ENCODE results near the gene RASA4B. TPM values are rescaled to one million over a fixed set of nuclear protein-coding genes. Genes with fewer than 3 reads are reported as not detected.
"Not testable (repeated sequence)": the region's sequence is repeated elsewhere in the genome, so short reads cannot be mapped to it uniquely, and the experiment has no call there.

RASA4B gene
- total RNA-seq, 1 experiment from 2014 or later: 2.5 TPM

DNA sequence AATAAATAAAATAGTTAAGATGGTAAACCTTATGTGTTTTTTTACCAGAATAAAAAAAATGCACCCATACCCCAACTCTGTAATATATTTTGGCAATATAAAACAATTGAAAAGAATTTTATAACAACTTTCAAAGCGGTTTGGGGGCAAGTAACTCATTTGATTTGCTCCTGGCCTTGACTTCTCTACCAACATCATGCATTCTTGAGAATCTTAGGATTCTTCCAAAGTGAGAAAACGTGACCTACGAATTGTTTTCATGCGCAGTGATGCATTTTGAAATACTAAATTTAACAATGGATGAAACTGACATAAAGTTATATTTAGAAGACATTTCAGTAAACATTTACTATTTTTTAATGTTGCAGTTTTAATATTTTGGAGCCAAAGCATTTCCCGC lies 3.2 kb upstream of the RASA4B start:
- not testable (repeated sequence) for DNase-seq; H3K27ac ChIP-seq; H3K27me3 ChIP-seq; H3K4me1 ChIP-seq; H3K9me3 ChIP-seq (replicated peaks); H3K36me3 ChIP-seq; H3K4me3 ChIP-seq

DNA sequence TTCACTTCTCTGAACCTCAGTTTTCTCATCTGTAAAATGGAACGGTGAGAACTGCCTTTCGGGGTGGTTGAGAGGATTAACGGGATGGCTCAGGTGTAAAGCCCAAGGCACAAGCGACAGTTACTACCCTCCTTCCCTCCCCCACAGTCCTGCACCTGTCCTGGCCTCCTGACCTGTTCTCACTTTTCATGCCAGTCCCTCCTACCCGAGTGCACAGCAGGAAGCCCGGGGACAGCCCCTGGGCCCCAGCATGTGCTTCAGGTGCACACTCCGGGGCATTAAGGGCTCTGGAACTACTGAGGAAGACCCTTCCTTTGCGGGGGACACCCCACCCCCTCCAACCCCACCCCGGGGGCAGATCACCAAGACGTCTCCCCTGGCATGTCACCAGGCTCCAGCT lies 626 bp downstream of the RASA4B start:
- not testable (repeated sequence) for H3K27me3 ChIP-seq; H3K4me3 ChIP-seq; H3K27ac ChIP-seq; H3K36me3 ChIP-seq; DNase-seq; H3K9me3 ChIP-seq (replicated peaks); H3K4me1 ChIP-seq

DNA sequence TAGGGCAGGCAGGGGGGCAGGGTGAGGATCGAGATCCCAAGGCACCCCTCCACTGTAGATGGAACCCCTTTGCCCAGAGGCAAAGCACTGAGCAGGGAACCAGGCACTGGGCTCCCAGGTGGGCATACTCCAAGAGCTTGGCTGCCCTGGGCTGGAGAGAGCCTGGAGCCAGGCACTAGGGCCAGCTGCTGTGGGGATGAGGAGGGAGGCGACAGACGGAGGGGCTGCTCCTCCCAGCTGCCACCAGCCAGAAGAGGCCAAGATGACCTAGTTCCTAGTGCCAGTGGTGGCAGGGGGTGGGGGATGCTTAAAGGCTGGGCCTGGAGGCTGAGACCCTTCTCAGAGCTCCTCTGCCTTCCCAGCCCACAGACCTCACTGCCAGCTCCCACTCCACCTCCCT lies 1.7 kb downstream of the RASA4B start:
- H3K27me3 ChIP-seq; H3K4me3 ChIP-seq; H3K4me1 ChIP-seq; H3K9me3 ChIP-seq (replicated peaks); H3K27ac ChIP-seq; DNase-seq; H3K36me3 ChIP-seq: not testable (repeated sequence)

DNA sequence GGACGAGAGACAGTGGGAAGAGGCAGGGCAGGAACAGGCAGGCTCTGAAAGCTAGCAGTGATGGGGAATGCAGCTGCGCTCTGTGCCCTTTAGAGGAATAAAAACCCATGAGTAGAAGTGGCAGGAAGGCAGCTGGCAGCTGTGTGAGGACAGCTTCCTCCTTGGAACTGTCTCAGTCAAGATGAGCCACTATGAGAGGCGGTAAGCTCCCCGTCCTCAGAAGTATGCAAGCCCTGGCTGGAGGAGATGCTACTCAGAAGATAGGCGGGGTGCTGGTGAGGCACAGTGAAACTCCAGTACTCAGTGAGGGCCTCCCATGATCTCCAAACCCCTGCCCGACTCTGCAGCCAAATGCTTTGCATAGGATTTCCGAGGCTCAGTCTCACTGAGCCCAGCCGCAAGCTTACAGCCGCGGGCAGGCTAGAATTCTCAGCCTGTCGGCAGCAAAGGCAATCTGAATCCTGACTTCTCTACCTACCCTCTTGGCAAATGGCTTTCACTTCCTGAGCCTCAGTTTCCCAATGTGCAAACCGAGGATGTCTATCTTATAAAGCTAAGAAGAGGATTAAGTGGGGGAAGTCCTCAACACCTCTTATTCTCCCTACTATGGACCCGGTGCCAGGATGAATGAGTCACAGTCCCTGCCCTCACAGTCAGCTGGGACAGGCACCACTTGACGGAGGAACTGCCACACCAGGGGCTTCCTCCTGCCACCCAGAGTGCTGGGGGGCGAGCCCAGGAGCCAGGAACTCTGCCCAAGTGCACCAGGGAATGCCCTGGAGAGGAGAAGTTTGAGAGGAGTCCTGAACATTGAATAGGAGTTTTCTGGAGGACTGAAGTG lies 2.5 kb downstream of the RASA4B start:
- DNase-seq; H3K4me3 ChIP-seq; H3K27ac ChIP-seq; H3K4me1 ChIP-seq; H3K27me3 ChIP-seq; H3K36me3 ChIP-seq; H3K9me3 ChIP-seq (replicated peaks): not testable (repeated sequence)

DNA sequence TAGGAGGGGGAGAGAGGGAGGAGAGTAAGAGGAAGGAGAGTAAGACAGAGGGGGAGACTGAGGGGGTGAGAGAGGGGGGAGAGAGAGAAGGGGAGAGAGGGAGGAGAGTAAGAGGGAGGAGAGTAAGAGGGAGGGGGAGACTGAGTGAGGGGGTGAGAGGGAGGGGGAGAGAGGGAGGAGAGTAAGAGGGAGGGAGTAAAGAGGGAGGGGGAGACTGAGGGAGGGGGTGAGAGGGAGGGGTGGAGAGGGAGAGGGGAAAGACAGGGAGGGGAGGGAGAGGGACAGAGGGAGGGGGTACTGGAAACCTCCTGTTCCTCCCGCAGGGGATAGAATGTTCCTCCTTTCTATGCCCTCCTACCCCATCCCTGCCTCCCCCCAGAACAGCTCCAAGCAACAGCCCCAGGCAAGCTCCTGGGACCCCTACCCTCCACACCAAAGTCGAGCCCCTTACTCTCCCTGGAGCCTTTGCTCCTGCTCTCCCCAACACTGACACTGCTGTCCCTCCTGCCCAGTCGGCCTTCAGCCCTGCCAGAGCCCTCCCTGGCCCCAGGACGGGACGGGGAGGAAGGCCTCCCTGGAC lies 4.8 kb downstream of the RASA4B start:
- not testable (repeated sequence) for H3K9me3 ChIP-seq (replicated peaks); H3K27ac ChIP-seq; H3K27me3 ChIP-seq; H3K4me3 ChIP-seq; H3K36me3 ChIP-seq; H3K4me1 ChIP-seq
- DNase-seq: peak; percentile 34 to 49

DNA sequence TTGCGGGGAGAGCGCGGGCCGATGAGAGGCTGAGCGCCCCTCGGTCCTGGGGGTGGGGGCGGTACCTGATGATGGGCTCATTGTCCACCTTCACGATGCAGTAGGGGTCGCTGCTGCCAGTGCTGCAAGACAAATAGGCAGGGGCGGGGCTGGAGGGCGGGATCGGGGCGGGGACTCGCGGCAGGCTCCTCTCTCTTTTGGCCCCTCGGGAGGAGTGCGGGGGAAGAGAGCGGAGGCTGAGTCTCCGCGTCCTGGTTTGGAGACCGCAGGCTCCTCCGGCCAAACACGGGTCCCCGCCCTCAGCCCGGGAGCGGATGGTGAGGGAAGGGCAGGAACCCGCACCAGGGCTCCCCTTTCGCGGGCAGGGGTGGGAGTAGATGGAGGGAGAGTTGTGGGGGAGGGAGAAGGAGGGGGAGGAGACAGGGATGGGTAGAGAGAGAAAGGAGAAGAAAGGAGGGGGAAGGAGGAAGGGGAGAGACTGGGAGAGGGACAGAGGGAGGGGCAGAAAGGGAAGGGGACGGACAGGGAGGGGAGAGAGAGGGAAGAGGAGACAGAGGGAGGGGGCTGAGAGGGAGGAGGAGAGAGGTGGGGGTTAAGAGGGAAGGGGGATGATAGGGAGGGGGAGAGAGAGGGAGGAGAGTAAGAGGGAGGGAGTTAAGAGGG lies 5.6 kb downstream of the RASA4B start:
- H3K4me1 ChIP-seq; DNase-seq; H3K4me3 ChIP-seq; H3K27me3 ChIP-seq; H3K27ac ChIP-seq; H3K9me3 ChIP-seq (replicated peaks); H3K36me3 ChIP-seq: not testable (repeated sequence)

DNA sequence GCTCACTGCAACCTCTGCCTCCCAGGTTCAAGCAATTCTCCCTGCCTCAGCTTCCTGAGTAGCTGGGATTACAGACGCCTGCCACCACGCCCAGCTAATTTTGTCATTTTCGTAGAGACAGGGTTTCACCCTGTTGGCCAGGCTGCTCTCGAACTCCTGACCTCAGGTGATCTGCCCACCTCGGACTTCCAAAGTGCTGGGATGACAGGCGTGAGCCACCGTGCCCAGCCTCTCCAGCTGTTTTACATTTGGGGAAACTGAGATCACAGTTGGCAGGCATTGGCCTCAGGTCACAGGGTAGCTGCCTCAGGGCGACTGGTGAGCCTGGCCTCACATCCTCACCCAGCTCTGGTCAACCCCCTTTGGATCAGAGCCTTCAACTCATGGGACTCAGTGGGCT lies 7.0 kb downstream of the RASA4B start:
- H3K27me3 ChIP-seq; H3K9me3 ChIP-seq (replicated peaks): not testable (repeated sequence)

DNA sequence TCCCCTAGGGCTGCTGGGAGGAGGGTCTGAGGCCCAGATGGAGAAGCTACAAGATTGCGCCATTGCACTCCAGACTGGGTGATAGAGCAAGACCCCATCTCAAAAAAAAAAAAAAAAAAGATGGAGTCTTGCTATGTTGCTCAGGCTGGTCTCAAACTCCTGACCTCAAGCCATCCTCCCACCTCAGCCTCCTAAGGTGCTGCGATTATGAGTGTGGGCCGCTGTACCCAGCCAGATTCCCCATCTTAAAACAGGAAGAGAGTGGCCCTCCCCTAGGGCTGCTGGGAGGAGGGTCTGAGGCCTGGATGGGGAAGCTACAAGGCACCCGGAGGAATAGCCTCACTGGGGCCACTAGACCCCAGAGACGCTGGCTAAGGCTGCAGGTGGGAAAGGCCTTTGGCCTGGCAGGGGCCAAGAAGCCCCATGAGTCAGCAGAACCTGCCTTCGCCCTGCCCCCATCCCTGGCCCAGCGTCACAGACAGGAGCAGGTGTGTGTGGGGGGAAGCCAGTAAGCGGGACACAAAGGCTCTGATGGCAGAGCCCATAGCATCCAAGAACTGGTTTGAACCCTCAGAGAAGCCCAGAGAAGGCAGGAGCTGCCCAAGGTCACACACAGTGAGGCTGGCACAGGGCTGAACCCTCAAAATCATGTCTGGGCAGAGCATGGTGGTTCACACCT lies 10.0 kb downstream of the RASA4B start:
- H3K4me3 ChIP-seq; H3K27me3 ChIP-seq; H3K4me1 ChIP-seq; H3K9me3 ChIP-seq (replicated peaks); H3K27ac ChIP-seq; H3K36me3 ChIP-seq: not testable (repeated sequence)
- peak in 1 of 2 experiments; percentile 26 for DNase-seq

More for the DNA sequence above, 7.0 kb downstream of the RASA4B start:
- not testable (repeated sequence) for H3K27ac ChIP-seq, DNase-seq, H3K4me3 ChIP-seq, H3K36me3 ChIP-seq, H3K4me1 ChIP-seq

DNA sequence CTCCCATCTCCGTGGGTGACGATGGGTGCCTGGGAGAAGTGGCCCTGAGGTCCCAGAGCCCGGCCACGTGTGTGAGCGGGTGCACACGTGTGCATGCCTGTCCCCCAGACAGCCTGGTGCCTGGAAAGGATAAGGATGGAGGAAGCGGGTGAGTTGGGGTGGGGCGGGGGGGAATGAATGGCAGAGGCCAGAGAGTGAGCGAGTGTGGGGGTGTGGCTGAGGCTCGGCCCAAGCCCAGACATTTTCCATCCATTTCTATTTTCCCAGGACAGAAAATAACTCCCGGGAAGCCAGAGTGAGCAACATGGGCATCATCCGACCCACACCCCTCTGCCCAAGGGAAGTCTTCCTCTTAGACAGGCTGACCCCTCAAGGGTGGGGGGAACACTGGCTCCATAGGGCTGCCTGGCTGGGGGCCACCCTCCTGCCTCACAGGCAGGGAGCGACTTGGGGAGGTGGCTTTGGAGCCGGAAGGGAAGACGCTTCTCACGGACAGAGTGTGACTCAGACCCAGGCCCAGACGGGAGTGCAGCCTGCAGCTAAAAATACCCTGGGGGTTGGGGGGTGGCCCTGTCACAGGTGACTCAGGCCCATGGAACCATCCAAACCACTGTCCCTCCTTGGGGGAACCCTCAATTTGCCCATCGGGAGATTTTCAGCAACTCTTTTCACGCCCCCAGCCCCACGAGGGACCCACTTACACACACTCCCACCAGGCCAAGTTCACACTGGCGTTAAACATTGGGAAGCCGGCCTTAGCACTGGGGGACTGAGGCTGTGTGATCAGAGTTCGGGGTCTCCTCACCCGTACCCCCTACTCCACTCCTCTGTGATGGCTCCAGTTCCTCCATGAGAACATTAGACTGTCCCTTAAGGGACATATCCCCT lies 12.0 kb downstream of the RASA4B start:
- not testable (repeated sequence) for H3K4me3 ChIP-seq; H3K9me3 ChIP-seq (replicated peaks); H3K36me3 ChIP-seq; H3K27me3 ChIP-seq; H3K4me1 ChIP-seq; H3K27ac ChIP-seq
- DNase-seq: peak in 1 of 2 experiments; percentile 3

DNA sequence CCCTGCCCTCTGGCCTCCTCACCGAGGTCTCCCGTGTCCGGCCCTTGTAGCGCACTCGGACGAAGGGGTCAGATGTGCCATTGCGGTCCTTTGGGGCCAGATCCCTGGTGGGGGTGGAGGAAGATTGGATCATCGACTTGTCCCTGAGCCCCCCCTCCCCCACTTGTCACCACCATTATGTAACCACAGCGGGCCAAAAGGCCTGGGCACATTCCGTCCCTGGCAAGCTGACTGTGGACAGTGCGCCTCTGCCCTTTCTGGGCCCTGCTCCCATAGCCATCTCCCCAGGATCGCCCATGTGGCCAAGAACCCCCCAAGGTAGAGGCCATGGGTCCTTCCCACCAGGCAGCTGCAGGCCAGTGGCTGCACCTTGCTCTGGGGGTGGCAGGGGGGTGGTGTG lies 14.4 kb downstream of the RASA4B start:
- DNase-seq; H3K27ac ChIP-seq; H3K9me3 ChIP-seq (replicated peaks); H3K36me3 ChIP-seq; H3K27me3 ChIP-seq; H3K4me3 ChIP-seq; H3K4me1 ChIP-seq: not testable (repeated sequence)

DNA sequence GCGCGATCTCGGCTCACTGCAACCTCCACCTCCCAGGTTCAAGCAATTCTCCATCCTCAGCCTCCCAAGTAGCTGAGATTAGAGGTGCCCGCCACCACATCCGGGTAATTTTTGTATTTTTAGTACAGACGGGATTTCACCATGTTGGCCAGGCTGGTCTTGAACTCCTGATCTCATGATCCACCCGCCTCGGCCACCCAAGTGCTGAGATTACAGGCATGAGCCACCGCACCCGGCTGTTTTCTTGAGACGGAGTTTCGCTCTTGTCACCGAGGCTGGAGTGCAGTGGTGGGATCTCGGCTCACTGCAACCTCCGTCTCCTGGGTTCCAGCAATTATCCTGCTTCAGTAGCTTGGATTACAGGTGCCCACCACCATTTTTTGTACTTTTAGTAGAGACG lies 19.3 kb downstream of the RASA4B start:
- H3K4me3 ChIP-seq; H3K27ac ChIP-seq; H3K9me3 ChIP-seq (replicated peaks); H3K36me3 ChIP-seq; DNase-seq; H3K4me1 ChIP-seq; H3K27me3 ChIP-seq: not testable (repeated sequence)

DNA sequence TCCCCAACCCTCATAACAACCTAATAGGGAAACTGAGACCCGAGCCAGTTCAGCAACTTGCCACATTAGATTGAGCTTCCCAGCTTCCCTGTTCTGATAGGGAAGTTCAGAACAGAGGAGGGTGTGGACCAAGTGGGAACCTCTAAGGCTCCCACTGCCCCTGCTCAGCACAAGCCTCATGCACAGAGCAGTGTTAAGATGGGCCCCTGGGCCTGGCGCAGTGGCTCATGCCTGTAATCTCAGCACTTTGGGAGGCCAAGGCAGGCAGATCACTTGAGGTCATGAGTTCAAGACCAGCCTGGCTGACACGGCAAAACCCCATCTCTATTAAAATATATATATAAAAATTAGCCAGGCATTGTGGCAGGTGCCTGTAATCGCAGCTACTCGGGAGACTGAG lies 20.3 kb downstream of the RASA4B start:
- H3K27me3 ChIP-seq; H3K9me3 ChIP-seq (replicated peaks); DNase-seq; H3K4me3 ChIP-seq; H3K36me3 ChIP-seq; H3K4me1 ChIP-seq; H3K27ac ChIP-seq: not testable (repeated sequence)

DNA sequence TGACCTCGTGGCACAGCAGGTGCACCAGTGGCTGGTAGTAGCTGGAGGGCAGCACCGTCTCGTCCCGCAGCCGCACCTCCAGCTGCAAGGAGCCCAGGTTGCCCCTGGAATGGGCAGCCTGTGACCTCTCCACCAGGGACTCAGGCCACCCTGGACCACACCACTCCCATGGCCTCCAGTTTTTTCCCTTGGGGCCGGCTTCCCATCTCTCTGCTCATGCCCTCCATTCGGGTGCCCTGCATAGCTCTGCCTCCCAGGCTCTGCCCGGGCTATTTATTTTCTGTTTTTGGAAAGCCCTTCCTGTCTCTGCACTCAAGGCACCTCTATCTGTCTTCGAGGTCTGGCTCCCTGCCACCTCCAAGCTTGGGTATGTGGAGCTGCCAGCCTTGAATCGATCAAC lies 20.7 kb downstream of the RASA4B start:
- H3K4me1 ChIP-seq: not testable (repeated sequence)

DNA sequence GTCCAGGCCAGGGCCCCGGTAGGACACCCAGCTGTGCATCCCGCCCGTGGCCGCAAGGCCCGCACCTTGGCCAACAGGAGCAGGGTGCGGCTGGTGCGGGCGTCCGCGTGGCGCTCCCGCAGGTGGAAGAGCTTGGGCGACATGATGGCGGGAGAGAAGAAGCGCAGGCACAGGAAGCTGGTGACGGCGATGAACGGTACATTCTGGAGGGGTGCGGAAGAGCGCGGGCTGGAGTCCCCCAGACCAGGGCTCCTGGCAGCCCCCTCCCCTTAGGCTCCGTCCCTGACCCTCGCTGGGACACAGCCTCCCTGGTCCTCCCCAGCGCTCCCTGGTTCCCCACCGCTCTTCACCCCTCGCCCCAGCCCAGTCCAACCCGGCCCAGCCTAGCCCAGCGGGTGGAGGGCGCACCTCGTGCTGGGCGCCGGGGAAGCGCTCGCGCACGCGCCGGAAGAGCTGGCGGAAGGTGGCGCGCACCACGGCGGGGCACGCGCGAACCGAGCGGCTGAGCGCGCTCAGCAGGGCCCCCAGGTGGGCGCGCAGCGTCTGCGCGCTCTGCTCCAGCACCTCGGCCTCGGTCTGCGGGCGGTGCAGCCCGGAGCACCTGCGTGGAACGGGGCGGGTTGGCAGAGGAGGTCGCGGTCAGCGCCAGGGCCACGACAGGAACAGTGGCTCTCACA lies 23.0 kb downstream of the RASA4B start:
- not testable (repeated sequence) for H3K27ac ChIP-seq; H3K4me1 ChIP-seq; H3K9me3 ChIP-seq (replicated peaks); H3K4me3 ChIP-seq; DNase-seq; H3K36me3 ChIP-seq; H3K27me3 ChIP-seq

More for the DNA sequence above, 20.7 kb downstream of the RASA4B start:
- not testable (repeated sequence) for H3K27ac ChIP-seq; H3K27me3 ChIP-seq; H3K4me3 ChIP-seq; H3K9me3 ChIP-seq (replicated peaks); DNase-seq; H3K36me3 ChIP-seq
